ENCODE measurements around the gene ACVRL1.

ACVRL1 gene

DNA sequence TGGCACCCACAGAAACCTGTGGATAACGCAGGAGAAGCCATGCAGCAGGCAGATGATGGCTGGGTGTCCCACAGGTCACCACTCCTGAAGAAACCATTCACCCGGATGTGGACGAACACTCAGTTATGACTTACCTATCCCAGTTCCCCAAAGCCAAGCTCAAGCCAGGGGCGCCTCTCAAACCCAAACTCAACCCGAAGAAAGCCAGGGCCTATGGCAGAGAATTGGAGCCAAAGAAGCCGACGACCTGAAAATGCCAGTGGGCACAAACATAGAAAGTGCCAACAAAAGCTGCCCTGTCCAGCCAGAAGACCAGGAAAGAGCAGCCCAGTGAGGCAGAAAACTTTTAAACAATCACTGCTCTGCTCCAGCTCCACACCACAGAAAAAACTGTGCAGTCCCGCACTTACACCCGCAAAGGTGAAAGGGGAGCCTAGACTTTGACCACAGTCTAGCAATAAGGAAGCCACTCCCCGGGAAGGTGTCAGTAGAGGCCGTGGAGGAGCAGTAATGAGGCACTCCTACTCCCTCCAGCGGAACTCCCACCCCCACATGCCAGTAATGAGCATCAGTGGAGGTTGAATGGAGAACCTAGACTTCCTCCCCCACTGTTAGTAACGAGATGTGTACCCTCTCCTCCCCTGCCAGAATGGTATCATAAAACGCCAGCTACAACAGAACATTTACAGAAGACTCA lies 6.0 kb upstream of the ACVRL1 start:
- Mint-ChIP-seq H3K27me3 (peaks cover 5% of the 10 kb centered on the region), H3K4me3 (no peak overlapping the region), H3K4me1 (peaks cover 1% of the 10 kb centered on the region), H3K9me3 (no peaks in the 10 kb centered on the region), H3K27ac (no peak overlapping the region), H3K36me3 (ENCODE audit: low read depth) (no peaks in the 10 kb centered on the region)
- DNase-seq (no peak), ATAC-seq (no peak)

DNA sequence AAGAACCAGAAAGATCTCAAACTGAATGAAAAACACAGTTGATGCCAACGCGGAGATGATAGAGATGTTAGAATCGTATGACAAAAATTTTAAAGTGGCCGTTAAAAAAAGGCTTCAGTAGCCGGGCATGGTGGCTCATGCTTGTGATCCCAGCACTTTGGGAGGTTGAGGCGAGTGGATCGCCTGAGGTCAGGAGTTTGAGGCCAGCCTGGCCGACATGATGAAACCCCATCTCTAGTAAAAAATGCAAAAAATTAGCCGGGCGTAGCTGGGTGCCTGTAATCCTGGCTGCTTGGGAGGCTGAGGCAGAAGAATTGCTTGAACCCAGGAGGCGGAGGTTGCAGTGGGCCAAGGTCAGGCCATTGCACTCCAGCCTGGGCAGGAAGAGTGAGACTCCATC lies 5.4 kb upstream of the ACVRL1 start:
- ATAC-seq (no peak), DNase-seq (no peak)
- Mint-ChIP-seq H3K9me3 (no peaks in the 10 kb centered on the region), H3K36me3 (ENCODE audit: low read depth) (no peaks in the 10 kb centered on the region), H3K4me3 (no peak overlapping the region), H3K4me1 (peaks cover 1% of the 10 kb centered on the region), H3K27me3 (peaks cover 4% of the 10 kb centered on the region), H3K27ac (no peak overlapping the region)

DNA sequence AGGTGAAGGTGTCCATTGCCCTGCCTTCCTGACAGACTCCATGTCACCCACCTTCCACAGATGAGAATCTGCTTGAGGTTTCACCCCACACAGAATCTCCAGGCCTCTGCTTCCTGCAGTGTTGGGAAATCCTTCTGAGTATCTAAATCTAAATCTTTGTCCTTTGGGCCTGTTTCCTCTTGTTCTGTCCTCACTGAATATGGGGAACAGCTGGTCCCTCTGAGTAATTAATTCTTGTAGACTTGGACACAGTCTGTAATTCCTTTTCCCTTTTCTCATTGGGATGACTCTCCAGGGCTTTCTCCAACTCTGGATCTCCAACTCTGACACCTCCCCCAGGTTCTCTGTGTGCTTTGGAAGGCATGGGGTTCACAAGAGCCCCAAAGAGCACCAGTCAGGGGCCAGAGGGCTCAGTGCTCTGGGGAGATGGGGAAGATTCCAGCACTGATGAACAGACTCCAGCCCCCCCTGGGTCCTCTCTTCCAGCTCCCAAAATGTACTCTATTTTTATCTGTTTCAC lies 2.3 kb upstream of the ACVRL1 start:
- Mint-ChIP-seq H3K27ac (no peak overlapping the region), H3K36me3 (ENCODE audit: low read depth) (no peaks in the 10 kb centered on the region), H3K27me3 (peaks cover 22% of the 10 kb centered on the region), H3K4me1 (peaks cover 1% of the 10 kb centered on the region), H3K9me3 (no peaks in the 10 kb centered on the region), H3K4me3 (no peak overlapping the region)
- no peak for DNase-seq
- no peak for ATAC-seq

DNA sequence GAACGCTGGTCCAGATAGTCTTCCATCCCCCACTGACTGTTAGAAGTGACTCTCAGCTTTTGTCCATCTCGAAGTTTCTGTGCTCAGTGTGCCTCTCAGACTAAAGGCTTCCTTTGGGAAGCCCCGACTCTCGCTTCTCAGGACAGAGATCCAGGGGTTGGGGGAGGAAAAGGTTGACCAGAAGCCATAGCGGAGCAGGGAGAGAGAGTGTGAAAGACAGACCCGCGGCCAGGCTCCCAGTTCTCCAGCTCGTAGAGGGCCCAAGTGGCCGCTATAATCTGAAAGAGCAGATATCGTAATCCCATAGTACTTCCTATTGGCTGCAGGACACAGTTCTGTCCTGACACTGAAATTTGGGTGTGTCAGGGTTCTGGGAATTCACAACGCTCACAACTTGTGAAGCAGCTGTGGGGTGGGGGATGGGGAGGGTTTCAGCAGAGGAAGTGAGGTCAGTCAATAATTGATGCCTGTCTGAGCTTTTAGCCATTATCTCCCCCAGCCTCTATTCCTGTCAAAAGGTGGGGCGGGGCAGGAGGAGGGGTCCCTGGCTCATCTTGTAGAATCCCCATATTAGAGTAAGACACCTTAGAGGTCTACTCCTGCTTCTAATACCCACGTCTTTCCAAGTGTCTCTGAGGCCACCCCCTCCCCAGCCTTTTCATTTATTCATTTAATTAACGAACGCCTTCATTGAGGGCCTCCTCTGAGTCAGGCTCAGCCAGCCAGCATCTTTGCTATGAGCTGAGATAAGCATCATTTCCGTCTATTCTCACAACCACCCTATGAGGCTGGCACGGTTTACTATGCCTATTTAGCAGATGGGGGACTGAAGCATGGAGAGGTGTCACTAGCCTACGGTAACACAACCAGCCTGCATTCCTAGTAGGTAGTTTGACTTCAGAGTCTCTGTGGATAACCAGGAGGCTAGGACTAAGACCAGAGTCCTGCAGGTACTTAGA lies 1.6 kb upstream of the ACVRL1 start:
- H3K9me3 Mint-ChIP-seq: no peaks in the 10 kb centered on the region
- peaks cover 24% of the 10 kb centered on the region for H3K27me3 Mint-ChIP-seq
- no peak for DNase-seq
- H3K4me3 Mint-ChIP-seq: no peak overlapping the region
- no peak overlapping the region for H3K27ac Mint-ChIP-seq
- no peaks in the 10 kb centered on the region for H3K36me3 Mint-ChIP-seq (ENCODE audit: low read depth)
- H3K4me1 Mint-ChIP-seq: peaks cover 1% of the 10 kb centered on the region
- ATAC-seq: no peak

DNA sequence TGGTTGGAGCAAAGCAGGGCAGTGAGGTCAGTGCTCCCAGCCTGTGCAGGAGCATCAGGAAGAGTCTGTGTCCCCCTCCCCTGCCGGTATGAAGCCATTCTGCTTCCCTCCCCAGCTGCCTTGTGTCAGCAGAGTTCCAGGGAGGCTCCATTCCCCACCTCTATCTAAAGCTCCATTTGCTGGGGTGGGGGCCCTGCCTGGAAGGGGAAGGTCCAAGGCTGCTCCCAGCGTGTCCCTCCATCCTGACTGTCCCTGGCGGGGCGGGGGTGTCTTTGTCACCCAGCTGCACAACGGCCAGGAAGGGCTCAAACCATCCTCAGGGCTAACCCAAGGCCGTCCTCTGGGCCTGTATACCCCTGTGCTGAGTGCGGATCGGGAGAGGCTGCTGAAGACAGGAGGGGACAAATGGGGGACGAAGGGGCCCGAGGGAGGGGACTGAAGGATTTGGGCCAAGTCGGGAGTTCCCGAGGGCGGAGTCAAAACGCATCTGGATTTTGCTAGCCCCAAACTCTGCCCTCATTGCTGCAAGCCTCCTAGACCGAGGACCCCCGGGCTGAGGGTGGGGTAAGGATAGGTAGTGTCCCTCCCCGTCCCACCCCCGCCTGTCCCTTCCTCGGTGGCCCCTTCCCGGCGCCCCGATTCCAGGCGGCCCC lies 748 bp upstream of the ACVRL1 start:
- no peak for ATAC-seq
- H3K4me3 Mint-ChIP-seq: no peak overlapping the region
- H3K27ac Mint-ChIP-seq: no peak overlapping the region
- no peak for DNase-seq
- H3K9me3 Mint-ChIP-seq: no peaks in the 10 kb centered on the region
- H3K4me1 Mint-ChIP-seq: peaks cover 1% of the 10 kb centered on the region
- H3K27me3 Mint-ChIP-seq: peaks cover 27% of the 10 kb centered on the region
- no peaks in the 10 kb centered on the region for H3K36me3 Mint-ChIP-seq (ENCODE audit: low read depth)

DNA sequence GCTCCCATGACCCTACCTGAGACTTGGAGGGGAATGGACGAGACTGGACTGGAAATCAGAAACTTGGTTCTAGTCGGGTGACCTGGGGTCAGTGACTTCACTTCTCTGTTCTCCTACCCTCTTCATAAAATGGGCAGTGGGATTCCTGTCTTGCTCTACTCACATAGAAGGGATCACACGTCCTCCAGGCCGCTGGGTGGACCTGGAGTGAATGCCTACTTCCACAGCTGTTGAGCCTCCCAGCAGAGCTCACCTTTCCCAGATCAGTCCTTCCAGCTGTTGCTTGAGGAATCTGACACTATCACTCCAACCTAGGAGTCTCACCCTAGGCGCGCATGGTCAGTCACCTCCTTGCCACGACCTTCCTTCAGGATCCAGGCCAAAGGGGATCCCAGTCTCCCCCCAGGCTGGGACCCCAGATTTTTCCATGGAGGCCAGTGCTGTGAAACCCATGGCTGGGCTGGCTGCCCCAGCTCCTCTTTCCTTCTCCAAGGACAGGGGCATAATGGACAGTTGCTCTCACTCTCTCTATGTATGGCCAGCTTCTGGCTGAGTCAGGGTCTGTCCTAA lies 637 bp downstream of the ACVRL1 start:
- DNase-seq (no peak), ATAC-seq (no peak)
- H3K4me1 Mint-ChIP-seq: peaks cover 1% of the 10 kb centered on the region
- no peak overlapping the region for H3K4me3 Mint-ChIP-seq
- H3K9me3 Mint-ChIP-seq: no peaks in the 10 kb centered on the region
- no peaks in the 10 kb centered on the region for H3K36me3 Mint-ChIP-seq (ENCODE audit: low read depth)
- H3K27ac Mint-ChIP-seq: no peak overlapping the region
- peaks cover 28% of the 10 kb centered on the region for H3K27me3 Mint-ChIP-seq

DNA sequence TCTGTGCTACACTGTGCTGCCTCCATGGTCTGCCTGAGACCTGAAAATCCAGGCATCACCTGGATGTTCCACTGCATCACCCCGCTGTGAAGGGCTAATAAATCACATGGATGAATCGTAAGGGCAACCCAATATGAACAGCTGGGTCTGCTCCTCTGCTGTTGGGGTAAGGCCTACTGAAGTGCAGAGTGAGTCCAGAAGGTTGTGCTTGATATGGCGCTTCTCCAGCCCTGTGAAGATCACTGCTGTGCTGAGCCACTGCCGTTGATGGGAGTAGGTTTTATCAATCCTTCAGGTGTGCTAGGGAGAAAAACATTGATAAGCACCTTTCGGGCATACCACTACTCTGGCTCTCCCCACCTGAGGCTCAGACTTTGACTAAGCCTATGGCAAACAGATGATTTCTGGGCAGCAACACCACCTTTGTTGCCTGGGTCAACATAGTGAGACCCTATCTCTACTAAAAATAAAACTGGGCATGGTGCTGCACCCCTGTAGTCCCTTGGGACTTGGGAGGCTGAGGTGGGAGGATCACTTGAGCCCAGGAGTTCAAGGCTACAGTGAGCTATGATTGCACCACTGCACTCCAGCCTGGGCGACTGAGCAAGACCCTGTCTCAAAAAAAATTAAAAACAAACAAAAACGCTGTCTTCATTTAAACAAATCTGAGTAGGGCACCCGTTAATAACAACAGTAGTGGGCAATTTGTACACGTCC lies 1.7 kb downstream of the ACVRL1 start:
- Mint-ChIP-seq H3K4me3 (no peak overlapping the region), H3K27me3 (peaks cover 28% of the 10 kb centered on the region), H3K27ac (no peak overlapping the region), H3K36me3 (ENCODE audit: low read depth) (no peaks in the 10 kb centered on the region), H3K9me3 (no peaks in the 10 kb centered on the region), H3K4me1 (no peaks in the 10 kb centered on the region)
- DNase-seq: no peak
- ATAC-seq: no peak

DNA sequence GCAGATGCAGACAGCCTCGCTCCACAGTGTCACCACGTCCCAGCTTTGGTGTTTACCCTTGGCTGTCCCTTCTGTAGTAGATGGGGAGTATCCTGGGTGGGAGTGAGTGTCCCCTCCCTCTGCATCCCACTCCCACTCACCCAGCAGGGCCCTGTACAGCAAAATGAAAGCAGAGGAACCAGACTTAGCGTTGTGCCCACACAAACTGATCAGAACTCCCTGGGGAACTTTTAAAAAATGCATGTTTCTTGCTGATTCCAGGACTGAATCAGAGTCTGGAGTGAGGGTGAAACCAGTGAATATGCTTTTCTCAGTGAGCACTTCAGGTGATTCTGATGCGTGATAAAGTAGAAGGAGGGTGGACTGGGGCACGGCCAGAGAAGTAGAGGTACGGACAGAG lies 2.9 kb downstream of the ACVRL1 start:
- H3K9me3 Mint-ChIP-seq: no peaks in the 10 kb centered on the region
- peaks cover 28% of the 10 kb centered on the region for H3K27me3 Mint-ChIP-seq
- ATAC-seq: no peak
- no peak overlapping the region for H3K27ac Mint-ChIP-seq
- H3K4me1 Mint-ChIP-seq: no peaks in the 10 kb centered on the region
- H3K36me3 Mint-ChIP-seq (ENCODE audit: low read depth): no peaks in the 10 kb centered on the region
- no peak for DNase-seq
- H3K4me3 Mint-ChIP-seq: no peak overlapping the region

DNA sequence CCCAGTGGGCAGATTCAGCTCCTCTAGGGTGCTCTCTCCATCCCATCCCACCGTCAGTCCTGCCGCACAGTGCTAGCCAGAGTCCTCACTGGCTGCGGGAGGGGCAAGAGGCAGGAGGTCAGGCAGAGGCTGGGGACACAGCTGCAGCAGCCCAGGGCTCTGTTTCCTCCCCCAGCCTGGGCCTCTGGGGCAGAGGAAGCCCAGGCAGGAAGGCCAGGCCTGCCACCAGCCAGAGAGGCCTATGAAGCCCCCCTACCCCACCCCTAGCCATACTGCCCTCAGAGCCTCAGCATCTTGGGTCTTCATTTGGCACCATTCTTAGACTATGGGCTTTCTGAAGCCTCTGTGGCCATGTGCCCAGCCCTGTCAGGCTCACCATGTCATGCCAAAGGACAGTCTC lies 3.4 kb downstream of the ACVRL1 start:
- no peaks in the 10 kb centered on the region for H3K4me1 Mint-ChIP-seq
- H3K36me3 Mint-ChIP-seq (ENCODE audit: low read depth): no peaks in the 10 kb centered on the region
- no peak for ATAC-seq
- peaks cover 28% of the 10 kb centered on the region for H3K27me3 Mint-ChIP-seq
- DNase-seq: no peak
- no peak overlapping the region for H3K27ac Mint-ChIP-seq
- H3K9me3 Mint-ChIP-seq: no peaks in the 10 kb centered on the region
- H3K4me3 Mint-ChIP-seq: no peak overlapping the region

DNA sequence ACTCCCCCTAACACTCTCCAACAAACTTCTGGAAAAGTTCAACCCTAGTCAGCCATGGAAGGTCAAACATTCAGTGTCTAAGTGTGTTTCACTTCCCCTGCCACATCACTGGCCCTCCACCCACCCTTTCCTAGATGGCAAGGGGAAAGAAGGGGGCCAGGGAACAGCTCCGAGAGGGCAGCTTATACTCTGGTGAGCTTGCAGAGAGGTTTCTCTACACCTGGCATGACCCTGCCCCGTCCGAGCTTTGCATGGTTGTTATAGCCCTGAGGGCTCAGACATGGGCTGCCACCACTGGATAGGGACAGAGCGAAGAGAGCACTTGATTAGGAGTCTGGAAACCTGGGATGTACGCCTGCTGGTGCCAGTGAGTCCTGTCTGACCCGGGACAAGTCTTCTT lies 4.0 kb downstream of the ACVRL1 start:
- H3K27ac Mint-ChIP-seq: no peak overlapping the region
- DNase-seq: no peak
- H3K36me3 Mint-ChIP-seq (ENCODE audit: low read depth): no peaks in the 10 kb centered on the region
- H3K9me3 Mint-ChIP-seq: no peaks in the 10 kb centered on the region
- ATAC-seq: no peak
- peaks cover 24% of the 10 kb centered on the region for H3K27me3 Mint-ChIP-seq
- H3K4me1 Mint-ChIP-seq: no peaks in the 10 kb centered on the region
- H3K4me3 Mint-ChIP-seq: no peak overlapping the region

DNA sequence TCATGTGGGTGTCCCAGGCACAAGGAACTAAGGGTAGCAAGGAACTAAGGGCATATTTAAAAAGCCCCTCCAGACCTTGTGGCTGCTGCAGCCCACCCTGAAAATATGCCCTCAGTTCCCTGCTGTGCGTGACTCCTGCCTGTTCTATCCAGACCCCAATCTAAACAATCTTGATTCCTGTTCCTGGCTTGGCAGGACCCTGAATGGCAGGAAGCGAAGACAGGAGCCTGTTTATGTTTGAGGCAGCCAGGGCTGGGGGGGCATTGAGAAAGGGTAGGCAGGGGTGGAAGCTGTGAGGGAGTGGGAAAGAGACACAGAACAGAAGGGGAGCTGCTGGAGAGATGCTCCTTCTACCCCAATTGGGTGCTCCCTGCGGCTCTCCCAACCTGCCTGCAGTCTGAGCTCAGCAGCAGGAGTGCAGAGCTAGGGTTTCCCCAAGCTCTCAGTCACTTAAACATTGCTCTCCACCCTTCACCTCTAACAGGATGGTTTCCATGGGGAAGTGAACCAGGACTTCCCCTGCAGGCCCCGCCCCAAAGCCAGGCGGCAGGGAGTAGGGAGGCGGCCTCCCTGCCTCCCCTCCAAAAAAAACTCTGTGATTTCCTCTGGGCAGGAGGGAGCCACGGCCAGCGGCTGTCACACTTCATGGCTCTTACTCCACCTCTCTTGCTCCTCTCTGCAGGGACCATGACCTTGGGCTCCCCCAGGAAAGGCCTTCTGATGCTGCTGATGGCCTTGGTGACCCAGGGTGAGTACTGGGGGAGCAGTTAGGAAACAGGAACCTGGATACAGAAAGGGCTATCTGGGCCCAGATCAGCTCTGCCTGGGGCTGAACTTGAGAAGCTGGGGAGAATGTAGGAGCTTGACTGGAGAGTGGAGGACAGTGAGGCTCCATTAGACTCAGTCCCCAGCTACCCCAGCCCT lies 4.7 kb downstream of the ACVRL1 start:
- no peaks in the 10 kb centered on the region for H3K9me3 Mint-ChIP-seq
- ATAC-seq (no peak), DNase-seq (no peak)
- H3K4me3 Mint-ChIP-seq: no peak overlapping the region
- H3K27me3 Mint-ChIP-seq: peaks cover 24% of the 10 kb centered on the region
- H3K27ac Mint-ChIP-seq: no peak overlapping the region
- no peaks in the 10 kb centered on the region for H3K4me1 Mint-ChIP-seq
- no peaks in the 10 kb centered on the region for H3K36me3 Mint-ChIP-seq (ENCODE audit: low read depth)

DNA sequence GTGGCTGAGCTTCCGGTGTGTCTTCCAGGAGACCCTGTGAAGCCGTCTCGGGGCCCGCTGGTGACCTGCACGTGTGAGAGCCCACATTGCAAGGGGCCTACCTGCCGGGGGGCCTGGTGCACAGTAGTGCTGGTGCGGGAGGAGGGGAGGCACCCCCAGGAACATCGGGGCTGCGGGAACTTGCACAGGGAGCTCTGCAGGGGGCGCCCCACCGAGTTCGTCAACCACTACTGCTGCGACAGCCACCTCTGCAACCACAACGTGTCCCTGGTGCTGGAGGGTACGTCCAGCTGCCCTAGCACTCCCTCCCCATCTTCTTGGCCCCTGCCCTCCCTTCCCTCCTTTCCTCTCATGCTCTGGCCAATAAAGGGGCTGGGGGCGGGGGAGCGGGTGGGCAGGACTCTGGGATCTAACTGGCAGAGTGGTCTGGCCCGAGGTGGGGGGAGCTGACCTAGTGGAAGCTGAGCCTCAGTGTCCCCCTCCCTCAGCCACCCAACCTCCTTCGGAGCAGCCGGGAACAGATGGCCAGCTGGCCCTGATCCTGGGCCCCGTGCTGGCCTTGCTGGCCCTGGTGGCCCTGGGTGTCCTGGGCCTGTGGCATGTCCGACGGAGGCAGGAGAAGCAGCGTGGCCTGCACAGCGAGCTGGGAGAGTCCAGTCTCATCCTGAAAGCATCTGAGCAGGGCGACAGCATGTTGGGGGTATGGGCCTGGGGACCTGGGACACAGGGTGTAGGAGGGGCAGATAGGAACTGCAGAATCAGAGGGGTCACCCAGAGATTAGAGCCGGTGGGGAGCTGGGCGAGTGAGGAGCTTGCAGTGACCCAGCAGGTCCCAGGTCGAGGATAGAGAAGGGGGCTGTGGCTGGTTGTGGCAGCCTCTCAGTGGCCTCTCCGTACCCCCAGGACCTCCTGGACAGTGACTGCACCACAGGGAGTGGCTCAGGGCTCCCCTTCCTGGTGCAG lies 6.0 kb downstream of the ACVRL1 start:
- no peaks in the 10 kb centered on the region for H3K4me1 Mint-ChIP-seq
- ATAC-seq (no peak), DNase-seq (no peak)
- peaks cover 16% of the 10 kb centered on the region for H3K27me3 Mint-ChIP-seq
- H3K9me3 Mint-ChIP-seq: no peaks in the 10 kb centered on the region
- no peaks in the 10 kb centered on the region for H3K36me3 Mint-ChIP-seq (ENCODE audit: low read depth)
- H3K27ac Mint-ChIP-seq: no peak overlapping the region
- no peak overlapping the region for H3K4me3 Mint-ChIP-seq

All from activated naive CD8-positive, alpha-beta T cell treated with anti-CD3 and anti-CD28 coated beads, Interleukin-2, amount 50 U/mL, for 24 hours (primary cell).